Skin epidermis (tissue), 12 donors: ENCODE results near the gene SPC25.
"Not testable (repeated sequence)": the region's sequence is repeated elsewhere in the genome, so short reads cannot be mapped to it uniquely, and the experiment has no call there.

Experiments used
- H3K27ac ChIP-seq, 21 experiments: fragments of 200-600 bp; sonication (generic) in 11 of 21; one replicate each; pipeline ENCODE4 v1.5.0; 2020; ENCODE audit warnings: mild to moderate bottlenecking in 3 of 21, inconsistent platforms in 2 of 21, moderate library complexity in 2 of 21
- H3K4me3 ChIP-seq, 7 experiments: fragments of 200-600 bp; sonication (generic) in 2 of 7; one replicate each; pipeline ENCODE4 v1.5.0; 2020; ENCODE audit warnings: inconsistent platforms in 2 of 7, mild to moderate bottlenecking in 2 of 7, moderate library complexity in 1 of 7

Gene SPC25

DNA sequence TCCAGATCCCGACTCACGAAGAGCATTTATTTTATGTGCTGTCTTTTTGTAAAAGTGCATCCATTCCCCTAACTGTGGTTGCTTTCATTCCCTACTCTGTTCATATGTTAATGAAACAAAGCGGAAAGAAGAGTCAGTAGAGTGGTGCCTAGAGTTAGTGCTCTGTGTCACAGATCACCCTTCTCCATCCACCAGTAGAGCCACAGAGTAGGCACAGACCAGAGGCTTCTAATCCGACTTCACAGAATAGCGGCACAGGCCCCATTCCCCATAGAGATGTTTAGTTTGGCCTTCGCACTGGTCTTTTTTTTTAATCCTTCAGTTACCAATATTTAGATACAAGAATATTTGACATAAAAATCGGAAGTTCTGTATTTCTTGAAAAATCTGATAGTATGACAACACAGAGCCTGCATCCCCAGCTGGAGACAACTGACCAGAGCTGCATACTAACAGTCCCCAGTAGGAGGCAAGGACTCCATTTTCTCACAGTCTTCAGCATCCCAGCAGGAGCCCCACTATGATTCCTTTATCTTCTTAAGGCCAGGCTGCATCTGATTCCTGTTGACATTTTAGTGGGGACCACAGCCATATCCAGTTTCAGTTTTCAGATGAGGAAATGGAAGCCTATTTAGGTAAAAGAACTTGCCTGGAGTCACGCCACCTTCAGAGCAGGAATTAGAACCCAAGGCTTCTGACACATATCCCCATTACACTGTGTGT is 17.9 kb upstream of the SPC25 start:
- no peak overlapping the region for H3K4me3 ChIP-seq
- H3K27ac ChIP-seq = no peak overlapping the region

- H3K4me3 ChIP-seq = no peak overlapping the region
- no peak overlapping the region for H3K27ac ChIP-seq
Measured at GRCh38 chr2:168904358-168904757, 14.1 kb upstream of the SPC25 start.

GRCh38 chr2:168903888-168904287 is 13.7 kb upstream of the SPC25 start:
- Histone ChIP-seq H3K27ac (no peak overlapping the region), H3K4me3 (no peak overlapping the region)

- Histone ChIP-seq H3K27ac (no peak within 1 kb of the TSS), H3K4me3 (no peak within 1 kb of the TSS)
Measured at GRCh38 chr2:168901003-168901402, 10.8 kb upstream of the SPC25 start, which contains the start of gene G6PC2. Gene G6PC2, plus strand, starts transcription at chr2:168901291. Its CDS starts 41 bp downstream, at chr2:168901332.

- H3K27ac ChIP-seq = no peak overlapping the region
- no peak overlapping the region for H3K4me3 ChIP-seq
Measured at GRCh38 chr2:168897449-168897848, 7.2 kb upstream of the SPC25 start.

GRCh38 chr2:168896783-168897182 is 6.6 kb upstream of the SPC25 start:
- Histone ChIP-seq H3K4me3 (no peak overlapping the region), H3K27ac (no peak overlapping the region)

DNA sequence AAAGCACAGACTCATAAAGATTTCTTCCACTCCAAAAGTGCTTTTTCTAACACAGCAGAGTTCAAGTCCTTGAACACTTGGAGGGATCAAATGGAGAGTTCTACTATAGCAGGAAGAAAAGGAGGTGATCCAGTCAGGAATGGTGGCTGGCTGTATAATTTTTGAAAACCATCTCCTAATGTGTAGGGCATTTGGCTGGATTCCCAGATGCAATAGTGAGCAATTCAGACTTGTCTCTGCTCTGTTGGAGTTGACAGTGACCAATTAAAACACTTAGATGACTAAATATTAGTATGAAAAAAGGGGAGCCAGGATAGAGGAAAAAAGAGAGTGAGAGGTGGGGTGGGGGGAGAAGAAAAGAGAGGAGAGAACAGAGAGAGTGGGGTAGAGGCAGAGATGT is 5.5 kb upstream of the SPC25 start:
- H3K4me3 ChIP-seq = no peak overlapping the region
- no peak overlapping the region for H3K27ac ChIP-seq

GRCh38 chr2:168894720-168895119 is 4.5 kb upstream of the SPC25 start:
- Histone ChIP-seq H3K27ac (no peak overlapping the region), H3K4me3 (no peak overlapping the region)

- Histone ChIP-seq H3K27ac (no peak overlapping the region), H3K4me3 (no peak overlapping the region)
Measured at GRCh38 chr2:168894101-168894500, 3.9 kb upstream of the SPC25 start.

DNA sequence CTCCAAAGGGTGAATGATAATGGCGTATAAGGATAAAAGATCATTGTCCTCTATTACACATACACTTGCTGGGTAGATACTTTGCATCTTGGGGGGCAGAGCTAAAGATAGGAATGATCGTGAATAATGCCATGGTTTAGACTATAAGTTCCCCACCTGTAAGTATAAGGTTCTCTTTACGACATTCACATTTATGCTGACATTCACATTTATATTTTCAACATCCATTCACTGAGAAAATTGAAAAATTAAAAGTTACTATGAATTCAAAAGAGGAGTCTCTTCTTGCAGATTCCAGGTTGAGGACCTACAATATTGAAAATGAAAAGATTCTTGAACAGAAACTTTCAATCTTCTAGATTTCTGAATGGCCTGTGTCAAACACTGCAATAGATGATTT is 2.1 kb upstream of the SPC25 start:
- Histone ChIP-seq H3K4me3 (no peak overlapping the region), H3K27ac (no peak overlapping the region)

- peak overlapping the region; percentile 49 to 69 (median 57) for H3K4me3 ChIP-seq
- no peak overlapping the region for H3K27ac ChIP-seq
Measured at GRCh38 chr2:168889635-168890005, 610 bp downstream of the SPC25 start.

- no peak overlapping the region for H3K4me3 ChIP-seq
- H3K27ac ChIP-seq = no peak overlapping the region
Measured at GRCh38 chr2:168884975-168885374, 5.3 kb downstream of the SPC25 start.

DNA sequence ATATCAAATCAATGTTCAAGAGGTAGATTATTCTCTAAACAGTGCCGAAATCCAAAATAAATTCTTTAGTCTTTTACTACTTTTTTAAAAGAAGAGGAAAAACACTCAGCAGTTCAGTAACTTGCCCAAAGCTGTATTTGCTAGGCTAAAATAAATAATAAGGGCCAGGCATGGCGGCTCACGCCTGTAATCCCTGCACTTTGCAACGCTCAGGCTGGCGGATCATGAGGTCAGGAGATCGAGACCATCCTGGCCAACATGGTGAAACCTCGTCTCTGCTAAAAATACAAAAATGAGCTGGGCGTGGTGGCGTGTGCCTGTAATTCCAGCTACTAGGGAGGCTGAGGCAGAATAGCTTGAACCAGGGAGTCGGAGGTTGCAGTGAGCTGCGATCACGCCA is 8.1 kb downstream of the SPC25 start:
- H3K4me3 ChIP-seq, H3K27ac ChIP-seq: not testable (repeated sequence)

DNA sequence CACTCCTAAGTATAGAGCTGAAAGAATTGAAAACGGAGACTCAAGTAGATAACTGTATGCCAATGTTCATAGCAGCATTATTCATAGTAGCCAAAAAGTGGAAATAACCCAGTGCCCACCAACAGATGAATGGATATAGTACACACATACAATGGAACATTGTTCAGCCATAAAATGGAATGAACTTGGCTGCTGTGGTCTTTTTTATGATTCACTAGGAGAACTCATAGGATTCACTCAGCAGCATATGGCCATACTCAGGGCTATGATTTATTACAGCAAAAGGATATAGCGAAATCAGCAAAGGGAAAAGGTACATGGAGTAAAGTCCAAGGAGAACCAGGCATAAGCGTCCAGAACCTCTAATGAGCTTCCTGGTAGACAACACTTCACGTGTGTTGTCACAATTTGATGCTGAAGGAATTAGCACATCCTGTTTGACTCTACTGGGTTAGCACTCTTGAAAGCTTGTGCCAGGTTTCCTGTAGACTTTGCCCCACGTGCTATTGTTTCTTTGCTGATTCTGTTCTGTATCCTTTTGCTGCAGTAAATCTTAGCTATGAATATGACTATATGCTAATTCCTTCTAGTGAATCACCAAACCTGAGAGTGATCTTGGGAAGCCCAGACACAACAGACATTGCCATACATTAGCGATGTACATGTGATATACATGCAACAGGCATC is 15.7 kb downstream of the SPC25 start:
- Histone ChIP-seq H3K27ac (no peak overlapping the region), H3K4me3 (no peak overlapping the region)

- H3K4me3 ChIP-seq, H3K27ac ChIP-seq: not testable (repeated sequence)
Measured at GRCh38 chr2:168870824-168871223, 19.4 kb downstream of the SPC25 start.

GRCh38 chr2:168870369-168870768 is 19.9 kb downstream of the SPC25 start:
- not testable (repeated sequence) for H3K4me3 ChIP-seq, H3K27ac ChIP-seq

GRCh38 chr2:168867164-168867563 is 23.1 kb downstream of the SPC25 start:
- H3K27ac ChIP-seq, H3K4me3 ChIP-seq: not testable (repeated sequence)

DNA sequence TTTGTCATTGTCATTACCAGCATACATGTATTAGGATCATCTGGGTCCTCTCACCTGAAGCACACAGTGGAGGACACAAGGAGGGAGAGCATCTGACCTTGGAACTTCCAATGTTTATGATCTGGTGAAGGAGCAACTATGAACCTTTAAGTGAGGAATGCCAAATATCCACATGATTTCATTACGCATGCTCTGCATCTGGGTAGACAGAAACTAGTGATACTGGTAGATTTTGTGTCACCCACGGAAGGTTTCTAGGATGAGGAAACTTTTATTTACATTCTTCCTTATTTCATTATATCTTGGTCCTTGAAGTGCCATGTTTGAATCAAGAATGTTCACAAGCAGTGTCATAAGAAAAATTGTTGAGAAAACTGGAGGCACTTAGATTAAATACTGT is 32.1 kb downstream of the SPC25 start:
- Histone ChIP-seq H3K4me3 (no peak overlapping the region), H3K27ac (no peak overlapping the region)

- Histone ChIP-seq H3K4me3 (no peak overlapping the region), H3K27ac (no peak overlapping the region)
Measured at GRCh38 chr2:168855601-168856000, 34.6 kb downstream of the SPC25 start.

- Histone ChIP-seq H3K27ac (no peak overlapping the region), H3K4me3 (no peak overlapping the region)
Measured at GRCh38 chr2:168854651-168855050, 35.6 kb downstream of the SPC25 start.

GRCh38 chr2:168853471-168853870 is 36.8 kb downstream of the SPC25 start:
- H3K27ac ChIP-seq = no peak overlapping the region
- H3K4me3 ChIP-seq = no peak overlapping the region

DNA sequence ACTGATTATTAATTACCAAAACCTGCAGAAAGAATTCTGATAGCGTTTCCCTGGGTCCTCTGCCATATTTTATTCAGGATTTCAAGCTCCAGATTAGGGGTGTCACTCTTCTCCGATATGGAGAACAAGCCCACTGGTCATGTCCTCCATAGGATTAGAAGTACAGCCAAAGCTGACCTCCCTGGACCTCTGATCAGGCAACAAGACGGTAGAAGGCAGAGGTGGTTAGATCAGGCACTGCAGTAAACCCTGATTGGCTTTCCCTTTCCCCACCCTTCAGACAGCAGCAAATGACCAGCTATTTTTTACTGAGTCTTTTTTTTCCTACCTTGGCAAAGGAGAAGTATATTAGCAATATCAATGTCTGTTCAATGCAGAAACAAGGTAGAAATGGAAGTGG is 37.7 kb downstream of the SPC25 start:
- Histone ChIP-seq H3K27ac (no peak overlapping the region), H3K4me3 (no peak overlapping the region)
